Uterus (tissue), 2 donors: ENCODE results near the gene GPR62.

ENCODE experiments used
- CTCF ChIP-seq, 4 experiments: fragments of 200-600 bp in 2 of 4; fragments of 450-650 bp in 2 of 4; sonication (generic) in 2 of 4; IDR thresholded peaks; one replicate each; pipeline ENCODE4 v1.5.1; 2016 to 2019; ENCODE audit warnings: antibody characterized with exemption in 4 of 4, mild to moderate bottlenecking in 2 of 4, moderate library complexity in 1 of 4
- POLR2A ChIP-seq, 2 donors: fragments of 450-650 bp; IDR thresholded peaks; one replicate each; pipeline ENCODE4 v1.6.1; 2016; ENCODE audit warnings: antibody characterized with exemption in 2 of 2, mild to moderate bottlenecking in 1 of 2, moderate library complexity in 1 of 2

- TF ChIP-seq POLR2A (IDR thresholded peaks at IDR 0.05) (no peak), CTCF (IDR thresholded peaks at IDR 0.05) (no peak)
Observed at GRCh38 chr3:51978143-51978502, 22.9 kb downstream of the GPR62 start.
